ENCODE data around the gene ARL4A. TPM values are rescaled to one million over a fixed set of nuclear protein-coding genes. Genes with fewer than 3 reads are reported as not detected.

ARL4A gene
- total RNA-seq, 4 donors from 2014 or later: 34.9 to 69.5 (median 45.0) TPM

DNA sequence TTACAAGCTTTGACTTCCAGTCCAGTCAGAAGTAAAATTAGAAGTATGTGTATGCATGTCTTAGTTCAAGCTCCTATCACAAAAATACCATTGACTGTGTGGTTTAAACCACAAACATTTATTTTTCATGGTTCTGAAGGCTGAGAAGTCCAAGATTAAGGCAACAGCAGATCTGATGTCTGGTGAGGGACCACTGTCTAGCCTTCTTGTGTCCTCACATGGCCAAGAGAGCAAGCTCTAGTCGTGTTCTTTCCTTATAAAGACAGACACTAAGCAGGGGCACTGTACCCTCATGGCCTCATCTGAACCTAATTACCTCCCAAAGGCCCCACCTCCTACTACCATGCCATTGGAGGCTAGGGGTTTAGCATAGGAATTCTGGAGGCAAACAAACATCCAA is 41.3 kb upstream of the ARL4A start:
- no peak for TF ChIP-seq POLR2A (IDR thresholded peaks at IDR 0.05)
- no peak for TF ChIP-seq POLR2AphosphoS5 (IDR thresholded peaks at IDR 0.05)
- no peak for TF ChIP-seq EP300 (IDR thresholded peaks at IDR 0.05)
- TF ChIP-seq, protein P1, sequence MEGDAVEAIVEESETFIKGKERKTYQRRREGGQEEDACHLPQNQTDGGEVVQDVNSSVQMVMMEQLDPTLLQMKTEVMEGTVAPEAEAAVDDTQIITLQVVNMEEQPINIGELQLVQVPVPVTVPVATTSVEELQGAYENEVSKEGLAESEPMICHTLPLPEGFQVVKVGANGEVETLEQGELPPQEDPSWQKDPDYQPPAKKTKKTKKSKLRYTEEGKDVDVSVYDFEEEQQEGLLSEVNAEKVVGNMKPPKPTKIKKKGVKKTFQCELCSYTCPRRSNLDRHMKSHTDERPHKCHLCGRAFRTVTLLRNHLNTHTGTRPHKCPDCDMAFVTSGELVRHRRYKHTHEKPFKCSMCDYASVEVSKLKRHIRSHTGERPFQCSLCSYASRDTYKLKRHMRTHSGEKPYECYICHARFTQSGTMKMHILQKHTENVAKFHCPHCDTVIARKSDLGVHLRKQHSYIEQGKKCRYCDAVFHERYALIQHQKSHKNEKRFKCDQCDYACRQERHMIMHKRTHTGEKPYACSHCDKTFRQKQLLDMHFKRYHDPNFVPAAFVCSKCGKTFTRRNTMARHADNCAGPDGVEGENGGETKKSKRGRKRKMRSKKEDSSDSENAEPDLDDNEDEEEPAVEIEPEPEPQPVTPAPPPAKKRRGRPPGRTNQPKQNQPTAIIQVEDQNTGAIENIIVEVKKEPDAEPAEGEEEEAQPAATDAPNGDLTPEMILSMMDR (IDR thresholded peaks at IDR 0.05): no peak
- 50 to 91% methylated on average over 1 of the region's 1 CpG for WGBS, 2 donors (ENCODE audit: low coverage in 1 of 2)
- H3K4me1 ChIP-seq: no peaks in the 10 kb centered on the region
- H3K4me3 ChIP-seq: no peak overlapping the region
- no peaks in the 10 kb centered on the region for H3K27me3 ChIP-seq
- ATAC-seq: no peak
- H3K36me3 ChIP-seq: no peaks in the 10 kb centered on the region
- H3K27ac ChIP-seq: no peak overlapping the region
- no peaks in the 10 kb centered on the region for H3K9me3 ChIP-seq

DNA sequence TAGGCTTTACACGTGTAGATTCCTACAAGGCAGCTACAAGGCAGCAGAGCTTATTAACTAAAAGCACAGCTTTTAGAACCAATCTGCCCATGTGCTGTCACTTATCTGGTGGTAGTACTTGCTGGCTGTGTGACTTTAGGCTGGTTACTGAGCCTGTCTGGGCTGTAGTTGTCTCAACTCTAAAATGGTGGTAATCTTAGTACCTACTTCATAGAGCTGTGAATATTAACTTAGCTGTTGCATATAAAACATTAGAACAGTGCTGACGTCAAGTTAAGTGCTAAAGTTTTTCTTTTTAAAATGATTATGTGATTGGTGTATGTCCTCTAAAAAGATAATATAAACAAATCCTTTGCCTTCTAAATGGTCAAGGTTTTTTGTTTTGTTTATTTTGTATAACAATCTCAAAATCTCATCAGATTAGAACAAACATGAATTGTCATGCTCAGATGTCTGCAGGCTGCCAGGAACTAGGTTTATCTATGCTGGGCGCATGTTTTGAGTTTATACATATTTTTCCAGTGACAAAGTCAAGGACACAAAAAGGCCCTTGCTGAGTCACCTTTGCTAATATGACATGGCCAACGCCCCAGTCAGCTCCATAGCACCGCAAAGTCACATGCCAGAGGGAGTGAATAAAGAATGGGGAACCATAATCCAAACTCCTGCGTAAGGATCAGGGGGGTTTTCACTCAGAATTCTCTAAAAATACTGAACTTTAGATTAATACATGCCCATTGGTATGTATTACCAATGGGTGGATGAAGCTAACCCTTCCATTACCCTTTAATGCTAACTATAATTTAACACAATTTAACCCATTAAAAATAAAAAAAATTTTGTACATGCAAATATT is 39.8 kb upstream of the ARL4A start:
- Histone ChIP-seq H3K36me3 (no peaks in the 10 kb centered on the region), H3K4me1 (no peaks in the 10 kb centered on the region), H3K9me3 (no peaks in the 10 kb centered on the region), H3K27me3 (no peaks in the 10 kb centered on the region), H3K27ac (no peak overlapping the region), H3K4me3 (no peak overlapping the region)
- TF ChIP-seq POLR2A (IDR thresholded peaks at IDR 0.05): no peak
- no peak for TF ChIP-seq POLR2AphosphoS5 (IDR thresholded peaks at IDR 0.05)
- TF ChIP-seq EP300 (IDR thresholded peaks at IDR 0.05): no peak
- TF ChIP-seq, protein P1 (IDR thresholded peaks at IDR 0.05): no peak
- no peak for ATAC-seq
- WGBS, 2 donors (ENCODE audit: low coverage in 1 of 2): 71 to 72% methylated on average over 6 of the region's 6 CpGs

DNA sequence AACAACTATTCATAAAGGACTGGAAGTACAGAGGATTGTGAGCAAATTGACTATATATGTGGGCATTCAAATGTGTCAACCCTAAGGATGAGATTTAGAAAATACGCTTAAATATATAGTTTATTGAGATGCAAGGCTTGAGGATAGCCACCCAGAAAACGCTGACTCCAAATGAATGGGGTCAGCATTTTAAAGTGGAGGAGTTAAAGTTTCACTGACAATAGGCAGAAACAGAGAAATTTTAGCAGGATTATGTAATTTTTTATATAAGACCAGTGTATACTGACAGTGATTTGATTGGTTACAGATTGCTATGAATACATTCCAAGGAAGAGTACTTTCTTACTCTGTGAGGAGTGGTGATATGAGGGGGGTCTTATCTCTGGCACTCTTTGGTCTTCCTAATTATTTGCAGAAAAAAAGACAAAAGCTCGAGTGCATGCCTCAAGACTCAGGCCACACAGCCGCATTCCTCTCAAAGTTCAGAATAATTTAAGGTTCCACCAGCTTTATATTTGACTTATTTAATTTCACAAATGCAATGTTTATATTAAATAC is 38.6 kb upstream of the ARL4A start:
- no peaks in the 10 kb centered on the region for H3K4me1 ChIP-seq
- no peaks in the 10 kb centered on the region for H3K27me3 ChIP-seq
- no peak for TF ChIP-seq POLR2A (IDR thresholded peaks at IDR 0.05)
- no peak for TF ChIP-seq EP300 (IDR thresholded peaks at IDR 0.05)
- TF ChIP-seq, protein P1 (IDR thresholded peaks at IDR 0.05): no peak
- TF ChIP-seq POLR2AphosphoS5 (IDR thresholded peaks at IDR 0.05): no peak
- H3K36me3 ChIP-seq: no peaks in the 10 kb centered on the region
- no peaks in the 10 kb centered on the region for H3K9me3 ChIP-seq
- H3K4me3 ChIP-seq: no peak overlapping the region
- 68 to 76% methylated on average over 4 of the region's 4 CpGs for WGBS, 2 donors (ENCODE audit: low coverage in 1 of 2)
- ATAC-seq: no peak
- no peak overlapping the region for H3K27ac ChIP-seq

DNA sequence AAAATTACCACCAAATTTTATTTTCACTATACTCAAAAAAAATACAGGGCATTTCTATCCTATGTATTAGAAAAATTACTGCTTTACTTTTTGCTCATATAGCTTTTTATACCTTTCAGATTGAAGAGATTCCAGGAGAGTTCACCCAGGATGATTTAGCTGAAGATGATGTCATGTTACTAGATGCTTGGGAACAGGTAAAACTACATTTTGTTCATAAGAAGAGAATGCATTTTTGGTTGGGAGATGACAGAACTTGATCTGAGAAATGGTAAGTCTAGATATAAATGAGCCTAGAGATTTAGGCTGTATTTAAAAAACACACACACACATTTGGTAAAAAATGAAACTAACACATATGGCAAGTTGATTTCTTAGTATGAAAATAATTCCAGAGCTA is 38.1 kb upstream of the ARL4A start:
- Histone ChIP-seq H3K27ac (no peak overlapping the region), H3K9me3 (no peaks in the 10 kb centered on the region), H3K36me3 (no peaks in the 10 kb centered on the region), H3K4me3 (no peak overlapping the region), H3K4me1 (no peaks in the 10 kb centered on the region), H3K27me3 (no peaks in the 10 kb centered on the region)
- no peak for ATAC-seq
- TF ChIP-seq POLR2AphosphoS5 (IDR thresholded peaks at IDR 0.05) (no peak), EP300 (IDR thresholded peaks at IDR 0.05) (no peak), POLR2A (IDR thresholded peaks at IDR 0.05) (no peak)
- TF ChIP-seq, protein P1 (IDR thresholded peaks at IDR 0.05): no peak

DNA sequence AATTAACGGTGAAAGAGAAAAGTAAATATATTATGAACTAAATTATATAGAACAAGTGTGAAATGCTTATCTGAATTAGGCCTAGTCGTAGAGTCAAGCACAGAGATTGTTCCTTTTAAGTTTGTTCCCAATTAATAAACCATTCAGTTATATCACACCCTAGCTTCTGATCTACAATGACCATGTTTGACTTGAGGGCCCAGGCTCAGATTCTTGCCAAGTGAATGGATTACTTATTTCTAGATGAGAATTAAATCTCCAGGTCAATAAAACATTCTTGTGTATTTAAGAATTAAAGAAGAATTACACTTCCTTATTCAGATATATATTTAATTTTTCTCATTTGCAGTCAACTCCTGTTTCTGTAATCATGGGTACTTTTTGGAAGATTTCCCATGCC is 37.4 kb upstream of the ARL4A start:
- H3K4me3 ChIP-seq: no peak overlapping the region
- H3K27me3 ChIP-seq: no peaks in the 10 kb centered on the region
- no peaks in the 10 kb centered on the region for H3K9me3 ChIP-seq
- no peaks in the 10 kb centered on the region for H3K36me3 ChIP-seq
- TF ChIP-seq EP300 (IDR thresholded peaks at IDR 0.05) (no peak), POLR2AphosphoS5 (IDR thresholded peaks at IDR 0.05) (no peak), POLR2A (IDR thresholded peaks at IDR 0.05) (no peak)
- TF ChIP-seq, protein P1 (IDR thresholded peaks at IDR 0.05): no peak
- ATAC-seq: no peak
- 83 to 100% methylated on average over 2 of the region's 2 CpGs for WGBS, 2 donors (ENCODE audit: low coverage in 1 of 2)
- H3K27ac ChIP-seq: no peak overlapping the region
- no peaks in the 10 kb centered on the region for H3K4me1 ChIP-seq
